Hematopoietic multipotent progenitor cell treated with erythropoietin and hydrocortisone succinate and interleukin-3 and kit ligand, for 15 days (in vitro differentiated cells): Measurements from ENCODE around the gene ATP2B1.
A peak's percentile ranks its signal among the peaks of the same experiment; 100 is the strongest.

Experiments
- DNase-seq: peaks from one replicate; pipeline ENCODE4 v3.0.0-alpha.2; 2015; ENCODE audit warnings: low spot score

ATP2B1 gene

GRCh38 chr12:89655841-89656240, 52.8 kb downstream of the ATP2B1 start:
- DNase-seq, result no peak

DNA sequence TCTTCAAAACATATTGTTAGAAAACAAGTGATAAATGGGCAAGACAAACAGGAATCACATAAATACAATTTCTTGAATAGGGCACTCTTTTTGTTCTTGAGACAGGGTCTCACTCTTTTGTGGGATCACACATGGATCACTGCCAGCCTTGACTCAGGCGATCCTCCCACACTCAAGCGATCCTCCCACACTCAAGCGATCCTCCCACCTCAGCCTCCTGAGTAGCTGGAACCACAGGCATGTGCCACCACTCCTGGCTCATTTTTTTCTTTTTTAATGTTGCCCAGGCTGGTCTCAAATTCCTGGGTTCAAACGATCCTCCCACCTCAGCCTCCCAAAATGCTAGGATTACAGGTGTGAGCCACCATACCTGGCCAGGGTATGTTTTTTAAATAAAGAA, 57.4 kb downstream of the ATP2B1 start:
- no peak for DNase-seq

GRCh38 chr12:89650239-89650638, 58.4 kb downstream of the ATP2B1 start:
- no peak for DNase-seq

- no peak for DNase-seq
Observed at GRCh38 chr12:89649820-89650219, 58.8 kb downstream of the ATP2B1 start.

DNA sequence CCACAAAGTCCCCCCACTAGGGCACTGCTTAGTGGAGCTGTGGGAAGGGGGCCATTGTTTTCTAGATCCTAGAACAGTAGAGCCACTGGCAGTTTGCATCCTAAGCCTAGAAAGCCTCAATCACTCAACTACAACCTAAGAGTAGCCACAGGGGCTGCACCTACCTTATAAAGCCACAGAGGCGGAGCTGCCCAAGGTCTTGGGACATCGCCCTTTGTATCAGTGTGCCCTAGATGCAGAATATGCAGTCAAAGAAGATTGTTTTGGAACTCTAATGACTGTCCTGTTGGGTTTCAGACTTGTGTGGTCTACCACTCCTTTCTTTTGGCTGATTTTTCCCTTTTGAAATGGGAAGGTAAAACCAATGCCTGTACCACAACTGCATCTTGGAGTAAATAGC, 59.5 kb downstream of the ATP2B1 start:
- no peak for DNase-seq

GRCh38 chr12:89648211-89648930, 60.3 kb downstream of the ATP2B1 start:
- DNase-seq, result peak; percentile 53

GRCh38 chr12:89645434-89645833, 63.2 kb downstream of the ATP2B1 start:
- DNase-seq, result no peak

DNA sequence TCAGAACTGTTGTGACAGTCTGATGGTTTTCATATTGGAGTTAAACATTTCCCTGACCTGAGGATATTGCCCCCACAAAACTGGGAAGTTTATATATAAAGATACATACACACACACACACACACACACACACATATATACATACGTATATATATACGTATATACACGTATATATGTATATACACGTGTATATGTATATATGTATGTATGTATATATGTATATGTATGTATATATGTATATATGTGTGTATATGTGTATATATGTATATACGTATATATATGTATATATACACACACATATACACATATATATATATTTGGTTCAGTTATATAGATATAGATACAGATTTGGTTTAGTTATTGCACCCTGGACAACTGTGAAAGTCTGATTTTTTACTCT, 65.7 kb downstream of the ATP2B1 start:
- no peak for DNase-seq

- DNase-seq, result no peak
Observed at GRCh38 chr12:89636776-89637160, 71.9 kb downstream of the ATP2B1 start.

DNA sequence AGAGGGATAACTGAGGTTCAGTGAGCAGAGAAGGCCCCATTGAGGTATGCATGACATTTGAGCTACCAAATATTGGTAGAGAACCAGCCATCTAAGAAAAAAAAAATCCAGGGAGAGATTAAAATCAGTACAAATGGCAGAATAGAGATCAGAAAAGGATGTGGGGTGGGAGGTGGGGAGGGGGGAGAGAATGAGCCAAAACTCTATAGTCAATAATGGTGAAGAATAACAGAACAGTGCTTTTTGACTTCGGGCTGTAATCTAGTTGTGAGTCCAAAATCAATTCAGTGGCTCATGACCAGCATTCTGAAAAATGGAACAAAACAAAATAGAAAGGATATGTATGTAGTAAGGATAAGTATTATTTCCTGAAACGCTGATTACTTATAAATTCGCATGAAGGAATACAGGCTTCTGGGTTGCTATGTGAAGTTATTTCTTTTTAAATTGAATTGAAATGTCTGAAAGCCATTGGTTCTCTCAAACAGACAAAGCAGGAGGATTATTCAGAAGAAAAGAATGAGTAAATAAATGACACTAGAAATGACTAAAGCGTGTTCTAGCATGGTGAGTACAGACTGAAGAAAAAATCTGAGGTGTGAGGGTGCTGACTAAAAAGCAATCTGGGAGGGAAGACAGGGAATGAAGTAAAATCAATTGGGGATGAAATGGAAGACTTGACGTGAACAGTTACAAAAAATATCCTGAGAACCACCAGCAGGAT, 72.4 kb downstream of the ATP2B1 start:
- no peak for DNase-seq

DNA sequence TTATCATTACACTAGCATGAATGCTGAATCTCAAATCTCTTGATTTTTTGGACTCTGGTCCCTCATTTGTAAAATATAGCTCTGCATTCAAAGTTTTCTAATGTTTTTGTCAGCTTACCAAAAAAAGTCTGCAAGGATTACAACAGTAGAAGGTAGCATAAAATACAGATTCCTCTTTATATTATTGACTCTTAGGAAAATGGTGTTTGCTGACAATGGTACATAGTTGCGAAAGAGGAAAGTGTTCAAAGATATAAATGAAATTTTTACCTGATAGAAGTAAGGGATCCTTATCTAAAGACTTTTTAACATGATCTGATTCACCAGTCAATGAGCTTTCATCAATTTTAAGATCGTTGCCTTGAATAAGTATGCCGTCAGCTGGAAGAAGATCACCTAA, 74.1 kb downstream of the ATP2B1 start:
- no peak for DNase-seq

- no peak for DNase-seq
Observed at GRCh38 chr12:89632778-89633177, 75.9 kb downstream of the ATP2B1 start.

DNA sequence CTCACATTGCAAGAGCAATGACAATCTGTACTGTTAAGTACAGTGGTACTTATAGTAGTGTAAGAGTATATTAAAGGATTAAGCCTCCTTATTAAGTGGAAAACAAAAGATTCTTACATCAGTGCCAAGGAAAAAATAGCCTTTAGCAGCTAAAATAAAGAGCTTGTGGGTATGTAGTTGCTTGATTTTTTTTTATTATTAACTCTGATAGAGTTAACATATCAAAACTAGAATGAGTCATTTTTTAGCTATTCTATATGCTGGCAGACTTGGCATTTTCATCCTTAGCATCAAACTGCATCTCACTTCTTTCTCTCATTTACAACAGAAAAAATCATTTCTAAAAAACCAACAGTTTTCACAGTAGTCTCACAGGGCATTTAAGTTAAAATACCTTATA, 86.5 kb downstream of the ATP2B1 start:
- no peak for DNase-seq

- DNase-seq, result no peak
Observed at GRCh38 chr12:89621521-89621920, 87.1 kb downstream of the ATP2B1 start.

DNA sequence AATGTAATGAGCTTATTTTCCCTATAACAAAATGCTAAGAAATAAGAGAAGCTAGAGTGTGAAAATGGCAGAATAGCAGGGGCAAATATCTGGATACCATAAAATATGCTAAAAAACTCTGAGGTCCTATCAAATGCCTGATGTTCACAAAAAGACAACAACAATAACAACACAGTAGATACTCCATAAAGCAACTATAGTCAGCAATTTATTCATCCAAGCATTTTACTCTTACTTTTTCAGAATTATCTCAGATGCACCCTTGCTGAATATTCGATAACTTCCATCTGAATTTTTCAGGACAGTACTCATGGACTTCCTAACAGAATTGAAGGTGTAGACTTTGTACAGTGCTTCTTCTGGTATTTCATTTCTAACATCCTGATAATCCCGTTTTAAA, 88.9 kb downstream of the ATP2B1 start:
- no peak for DNase-seq

- no peak for DNase-seq
Observed at GRCh38 chr12:89618113-89618862, 90.3 kb downstream of the ATP2B1 start.

GRCh38 chr12:89610366-89610765, 98.3 kb downstream of the ATP2B1 start:
- DNase-seq, result no peak

DNA sequence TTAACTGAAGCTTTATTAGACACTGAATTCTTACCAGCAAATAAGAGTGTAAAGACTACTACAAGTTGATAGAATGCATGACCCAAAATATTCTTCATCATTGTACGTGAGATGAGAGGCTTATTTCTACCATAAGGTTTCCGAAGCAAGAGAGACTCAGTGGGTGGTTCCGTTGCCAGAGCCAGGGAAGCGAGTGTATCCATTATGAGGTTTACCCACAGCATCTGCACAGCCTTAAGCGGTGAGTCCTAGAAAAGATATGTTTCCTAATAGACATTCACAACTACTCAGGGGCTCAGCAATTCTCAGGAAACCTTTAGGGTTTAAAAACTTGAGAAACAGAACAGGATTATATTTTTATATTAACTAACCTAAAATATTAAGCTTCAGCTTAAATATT, 105.0 kb downstream of the ATP2B1 start:
- DNase-seq, result no peak

DNA sequence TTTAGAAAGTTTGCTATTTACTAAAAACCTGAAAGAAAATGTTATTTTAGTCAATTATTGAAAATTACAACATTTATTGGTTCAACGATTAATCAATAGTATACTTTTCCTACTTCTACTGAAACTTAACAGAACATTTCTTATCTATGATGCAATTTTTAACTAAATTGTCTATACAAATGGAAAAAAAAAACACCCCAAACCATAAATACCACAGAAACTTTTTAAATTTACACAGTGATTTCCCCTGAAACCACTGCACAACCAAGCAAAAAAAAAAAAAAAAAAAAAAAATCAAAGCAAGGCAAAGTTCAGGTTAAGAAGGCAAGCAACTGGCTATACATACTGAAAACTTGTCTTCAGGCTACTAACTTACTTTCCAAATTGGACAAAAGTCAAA, 110.9 kb downstream of the ATP2B1 start:
- no peak for DNase-seq

- DNase-seq, result no peak
Observed at GRCh38 chr12:89597210-89597609, 111.4 kb downstream of the ATP2B1 start.

DNA sequence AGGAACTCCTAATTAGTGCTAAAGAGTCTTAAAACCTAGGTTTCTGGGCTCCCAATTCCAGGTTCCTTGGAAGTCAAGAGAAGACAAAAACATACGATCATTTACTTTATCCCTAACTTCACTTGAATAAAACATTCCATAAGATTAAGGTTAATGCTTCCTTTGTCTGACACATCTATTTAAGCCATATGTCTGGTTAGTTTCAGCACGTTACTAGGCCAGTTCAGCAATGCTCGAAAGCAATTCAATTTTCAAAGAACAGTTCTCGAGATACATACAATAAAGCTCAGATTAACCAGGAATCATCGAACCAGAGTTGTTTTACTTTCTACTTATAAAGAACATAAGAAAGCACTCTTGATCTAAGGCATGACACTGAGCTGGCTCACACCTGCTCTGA, 114.8 kb downstream of the ATP2B1 start:
- DNase-seq, result no peak

GRCh38 chr12:89593233-89593632, 115.4 kb downstream of the ATP2B1 start:
- DNase-seq, result peak; percentile 42

DNA sequence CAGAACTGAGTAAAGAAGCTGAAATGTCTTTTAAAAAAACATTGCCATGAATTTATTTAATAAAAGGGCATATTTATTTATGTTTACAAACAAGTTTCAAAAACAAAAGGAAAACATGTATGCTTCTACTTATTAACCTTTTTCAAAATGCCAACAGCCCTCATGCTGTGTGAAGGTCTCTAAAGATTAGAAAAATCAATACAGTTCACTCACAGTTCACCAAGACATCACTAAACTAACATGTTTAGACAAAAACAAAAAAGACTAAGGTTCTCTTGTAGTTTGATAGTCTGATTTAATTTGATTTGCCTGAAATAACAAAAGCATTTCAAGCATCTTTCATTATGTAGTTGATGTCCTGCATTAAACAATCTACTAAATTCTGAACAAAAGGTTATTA, 118.9 kb downstream of the ATP2B1 start:
- DNase-seq, result no peak
